Measurements from ENCODE around the gene RAB30.

Gene RAB30

GRCh38 chr11:83071567-83072349 is at the start of gene RAB30:
TSS of gene RAB30 (minus strand) at chr11:83071897. CDS start at chr11:82997316, 74,581 bp downstream.
- peak; percentile 95 for DNase-seq

GRCh38 chr11:83120327-83120726 is 48.6 kb upstream of the RAB30 start:
- no peak for DNase-seq

GRCh38 chr11:83119216-83119615 is 47.5 kb upstream of the RAB30 start:
- no peak for DNase-seq

GRCh38 chr11:83118814-83119213 is 47.1 kb upstream of the RAB30 start:
- no peak for DNase-seq

- DNase-seq: no peak
Measured at GRCh38 chr11:83116015-83116641, 44.4 kb upstream of the RAB30 start.

GRCh38 chr11:83115551-83115950 is 43.9 kb upstream of the RAB30 start:
- DNase-seq: no peak

GRCh38 chr11:83115026-83115425 is 43.3 kb upstream of the RAB30 start:
- DNase-seq: no peak

GRCh38 chr11:83112886-83113285 is 41.2 kb upstream of the RAB30 start:
- DNase-seq: no peak

- DNase-seq: no peak
Measured at GRCh38 chr11:83105168-83105567, 33.5 kb upstream of the RAB30 start.

- DNase-seq: no peak
Measured at GRCh38 chr11:83102834-83103233, 31.1 kb upstream of the RAB30 start.

- no peak for DNase-seq
Measured at GRCh38 chr11:83097429-83098075, 25.9 kb upstream of the RAB30 start.

- DNase-seq: no peak
Measured at GRCh38 chr11:83093634-83094033, 21.9 kb upstream of the RAB30 start.

- no peak for DNase-seq
Measured at GRCh38 chr11:83092488-83093384, 21.0 kb upstream of the RAB30 start.

- no peak for DNase-seq
Measured at GRCh38 chr11:83088965-83089364, 17.3 kb upstream of the RAB30 start.

- DNase-seq: no peak
Measured at GRCh38 chr11:83087035-83087434, 15.3 kb upstream of the RAB30 start.

- DNase-seq: no peak
Measured at GRCh38 chr11:83079820-83080219, 8.1 kb upstream of the RAB30 start.

GRCh38 chr11:83078269-83078668 is 6.6 kb upstream of the RAB30 start:
- no peak for DNase-seq

- DNase-seq: no peak
Measured at GRCh38 chr11:83073884-83074283, 2.2 kb upstream of the RAB30 start.

GRCh38 chr11:83073258-83073657 is 1.6 kb upstream of the RAB30 start:
- no peak for DNase-seq

GRCh38 chr11:83072350-83073242 is 899 bp upstream of the RAB30 start:
- DNase-seq: no peak

- DNase-seq: no peak
Measured at GRCh38 chr11:83070731-83071566, 748 bp downstream of the RAB30 start.

Measured in NK-92 treated with Interleukin-12 subunit alpha and Interleukin-12 subunit beta, amount 100 ng/mL, for 24 hours (cell line).